GM19372 (cell line): Measurements from ENCODE around the gene SPEM1.
"Not testable (repeated sequence)": the region's sequence is repeated elsewhere in the genome, so short reads cannot be mapped to it uniquely, and the experiment has no call there.

Experiments
- ATAC-seq: cut with Tn5 transposase; IDR thresholded peaks from one replicate; pipeline ENCODE4 v1.9.1; 2021; ENCODE audit warnings: mild to moderate bottlenecking, low read depth, moderate library complexity; ENCODE audit not compliant: unreplicated experiment

Gene SPEM1

DNA sequence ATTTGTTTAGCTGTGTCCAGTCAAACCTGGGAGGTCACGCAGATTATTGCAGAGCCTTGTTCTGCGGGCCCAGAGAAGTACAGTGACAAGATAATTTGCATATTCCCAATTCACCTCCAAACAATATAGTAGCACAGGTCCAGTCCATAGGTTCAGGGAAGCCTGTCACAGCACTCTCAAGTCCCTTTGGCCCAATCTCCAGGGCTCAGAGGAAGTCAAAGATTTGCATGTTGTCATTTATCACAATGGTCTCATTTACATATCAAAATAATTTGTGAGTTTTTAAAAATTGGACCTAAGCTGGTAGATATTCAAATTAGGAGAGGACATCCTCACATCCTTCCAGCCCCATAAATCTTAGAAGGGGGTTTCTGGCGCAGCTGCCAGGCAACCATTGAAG, 47.4 kb downstream of the SPEM1 start:
- no peak for ATAC-seq

DNA sequence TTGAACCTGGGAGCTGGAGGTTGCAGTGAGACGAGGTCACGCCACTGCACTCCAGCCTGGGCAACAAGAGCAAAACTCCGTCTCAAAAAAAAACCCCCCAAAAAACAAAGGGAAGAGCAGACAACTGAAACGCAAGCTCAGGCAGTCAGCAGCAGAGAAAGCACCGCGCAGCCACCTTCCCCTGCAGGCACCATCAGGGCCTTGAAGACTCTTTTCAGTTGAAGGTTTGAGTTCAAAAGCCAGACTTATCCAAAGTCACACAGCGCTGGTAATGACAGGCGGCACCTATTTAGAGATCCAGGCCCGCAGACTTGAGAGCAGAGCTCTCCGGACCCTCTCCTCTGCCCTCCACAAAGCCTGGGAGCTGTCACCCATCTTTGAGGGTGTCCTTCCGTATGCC, 48.2 kb downstream of the SPEM1 start:
- ATAC-seq: no peak

DNA sequence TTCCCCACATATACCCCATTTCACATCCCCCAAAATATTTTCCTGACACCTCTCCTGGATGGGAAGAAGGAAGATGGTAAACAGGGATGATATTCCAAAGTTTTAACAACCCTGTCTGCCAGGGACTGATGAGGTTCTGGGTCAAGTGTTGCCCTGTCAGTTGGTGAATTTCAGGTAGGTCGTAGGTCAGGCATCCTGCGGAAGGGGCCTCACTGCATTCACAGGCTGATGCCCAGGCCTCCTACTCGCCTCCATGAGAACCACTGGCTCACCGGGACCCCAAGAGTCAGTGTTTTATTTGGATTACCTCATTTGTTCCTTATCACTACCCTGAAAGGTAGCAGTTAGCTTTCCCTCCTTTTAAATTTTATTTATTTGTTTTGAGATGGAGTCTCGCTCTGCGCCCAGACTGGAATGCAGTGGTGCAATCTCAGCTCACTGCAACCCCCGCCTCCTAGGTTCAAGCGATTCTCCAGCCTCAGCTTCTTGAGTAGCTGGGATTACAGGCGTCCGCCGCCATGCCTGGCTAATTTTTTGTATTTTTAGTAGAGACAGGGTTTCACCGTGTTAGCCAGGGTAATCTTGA, 48.8 kb downstream of the SPEM1 start:
- no peak for ATAC-seq

DNA sequence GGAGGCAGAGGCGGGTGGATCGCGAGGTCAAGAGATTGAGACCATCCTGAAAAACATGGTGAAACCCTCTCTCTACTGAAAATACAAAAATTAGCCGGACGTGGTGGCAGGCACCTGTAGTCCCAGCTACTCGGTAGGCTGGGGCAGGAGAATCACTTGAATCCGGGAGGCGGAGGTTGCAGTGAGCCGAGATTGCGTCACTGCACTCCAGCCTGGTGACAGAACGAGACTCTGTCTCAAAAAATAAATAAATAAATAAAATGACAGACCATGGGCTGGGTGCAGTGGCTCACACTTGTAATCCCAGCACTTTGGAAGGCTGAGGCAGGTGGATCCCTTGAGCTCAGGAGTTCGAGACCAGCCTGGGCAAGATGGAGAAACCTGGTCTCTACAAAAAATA, 49.7 kb downstream of the SPEM1 start:
- ATAC-seq: not testable (repeated sequence)

DNA sequence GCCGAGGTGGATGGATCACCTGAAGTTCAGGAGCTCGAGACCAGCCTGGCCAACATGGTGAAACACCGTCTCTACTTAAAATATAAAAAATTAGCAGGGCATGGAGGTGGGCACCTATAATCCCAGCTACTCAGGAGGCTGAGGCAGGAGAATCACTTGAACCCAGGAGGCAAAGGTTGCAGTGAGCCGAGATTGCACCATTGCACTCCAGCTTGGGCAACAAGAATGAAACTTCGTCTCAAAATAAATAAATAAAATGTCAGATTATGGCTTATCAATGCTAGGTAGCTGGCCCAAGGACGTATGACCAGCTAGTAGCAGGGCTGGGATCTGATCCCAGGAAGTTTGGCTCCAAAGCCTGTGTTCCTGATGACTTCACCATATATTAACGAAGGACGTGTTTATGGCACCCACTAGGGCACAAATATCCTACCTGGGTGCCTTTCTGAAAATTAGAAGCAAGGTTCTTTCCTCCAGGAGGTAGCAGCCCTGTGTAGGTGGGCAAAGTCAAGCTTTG, 50.4 kb downstream of the SPEM1 start:
- not testable (repeated sequence) for ATAC-seq
